Endothelial cell of umbilical vein (primary cell): ENCODE results near the gene NCEH1.

Experiments used
- CTCF ChIP-seq, 2 donors: IDR thresholded peaks; 1 replicate in 1 of 2; 2 replicates in 1 of 2; pipeline ENCODE4 v1.5.1; 2011; ENCODE audit warnings: low read length in 2 of 2, mild to moderate bottlenecking in 2 of 2, moderate library complexity in 2 of 2, control low read depth in 1 of 2, inconsistent platforms in 1 of 2, low read depth in 1 of 2; ENCODE audit not compliant: insufficient read depth in 1 of 2; ENCODE audit errors: extremely low read depth in 1 of 2
- MYC ChIP-seq: IDR thresholded peaks from one replicate; pipeline ENCODE4 v1.6.1; 2011; ENCODE audit warnings: mild to moderate bottlenecking, low read depth, low read length

GRCh38 chr3:172607305-172608121 lies 103.4 kb downstream of the NCEH1 start:
- no peak for TF ChIP-seq MYC
- no peak for TF ChIP-seq CTCF (IDR thresholded peaks at IDR 0.05; ENCODE audit: extremely low read depth in 1 of 2, insufficient read depth in 1 of 2, low read depth in 1 of 2, low read length in 2 of 2)
